ENCODE data around the gene CDC14A. TPM values are rescaled to one million over a fixed set of nuclear protein-coding genes. Genes with fewer than 3 reads are reported as not detected.
"Not testable (repeated sequence)": the region's sequence is repeated elsewhere in the genome, so short reads cannot be mapped to it uniquely, and the experiment has no call there.

CDC14A gene
- total RNA-seq, 1 experiment from 2014 or later = 3.4 TPM

DNA sequence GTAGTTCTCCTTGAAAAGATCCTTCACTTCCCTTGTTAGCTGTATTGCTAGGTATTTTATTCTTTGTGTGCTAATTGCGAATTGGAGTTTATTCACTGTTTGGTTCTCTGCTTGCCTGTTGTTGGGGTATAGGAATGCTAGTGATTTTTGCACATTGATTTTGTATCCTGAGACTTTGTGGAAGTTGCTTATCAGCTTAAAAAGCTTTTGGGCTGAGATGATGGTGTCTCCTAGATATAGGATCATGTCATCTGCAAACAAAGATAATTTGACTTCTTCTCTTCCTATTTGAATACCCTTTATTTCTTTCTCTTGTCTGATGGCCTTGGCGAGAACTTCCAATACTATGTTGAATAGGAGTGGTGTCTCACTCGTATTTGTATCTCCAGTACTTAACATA is 55.1 kb downstream of the CDC14A start:
- CTCF ChIA-PET; POLR2A ChIA-PET (ENCODE audit: unreplicated experiment); H3K27me3 ChIP-seq (ENCODE audit: low read length): not testable (repeated sequence)

DNA sequence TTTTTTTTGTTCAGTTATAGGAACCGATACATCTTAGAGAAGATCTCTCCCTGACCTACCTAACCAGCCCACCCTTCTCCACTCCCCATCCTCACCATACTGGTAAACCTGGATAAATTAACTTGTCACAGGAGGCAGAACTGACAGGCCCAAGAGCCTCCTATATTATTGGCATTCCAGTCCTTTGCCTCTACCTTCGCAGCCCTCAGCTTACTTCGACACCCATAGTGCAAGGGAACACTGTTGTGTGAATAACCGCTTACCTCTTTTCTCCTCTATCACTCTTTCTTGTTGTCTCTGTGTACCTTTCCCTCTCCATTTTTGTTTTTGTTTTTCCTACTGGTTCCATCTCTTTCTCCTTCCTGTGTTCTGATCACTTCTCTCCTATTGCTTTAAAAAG is 58.7 kb downstream of the CDC14A start:
- CTCF ChIA-PET = no interaction called here
- POLR2A ChIA-PET (ENCODE audit: unreplicated experiment) = no interaction called here
- BruUV-seq (replicated peaks) = no TSS peak

More for the DNA sequence above, 55.1 kb downstream of the CDC14A start:
- H3K9ac ChIP-seq (ENCODE audit: low read length); H3K27ac ChIP-seq (ENCODE audit: low read length); DNase-seq; H3K4me3 ChIP-seq (ENCODE audit: low read length); H3K9me2 ChIP-seq (replicated peaks; ENCODE audit: low read length); intact Hi-C loops (cut with micrococcal nuclease); H3K4me1 ChIP-seq (ENCODE audit: insufficient read depth, low read length); H3K36me3 ChIP-seq (ENCODE audit: low read depth, low read length); H2AFZ ChIP-seq (ENCODE audit: low read length); H3K9me3 ChIP-seq (ENCODE audit: low read length); ATAC-seq; H3K4me2 ChIP-seq (ENCODE audit: low read length); BruUV-seq (replicated peaks); H3F3A ChIP-seq (ENCODE audit: low read length, unreplicated experiment); H4K20me1 ChIP-seq (ENCODE audit: low read length); H3K79me2 ChIP-seq (ENCODE audit: low read length): not testable (repeated sequence)

GRCh38 chr1:100411574-100411973 is 59.3 kb downstream of the CDC14A start:
- intact Hi-C loops (cut with micrococcal nuclease) = no loop called here
- BruUV-seq (replicated peaks) = no TSS peak
- H3K9me2 ChIP-seq (replicated peaks; ENCODE audit: low read length) = no peaks in the 10 kb centered on the region
- no peaks in the 10 kb centered on the region for H3K79me2 ChIP-seq (ENCODE audit: low read length)
- POLR2A ChIA-PET (ENCODE audit: unreplicated experiment) = no interaction called here
- H3K9me3 ChIP-seq (ENCODE audit: low read length) = no peaks in the 10 kb centered on the region
- no peak overlapping the region for H3K9ac ChIP-seq (ENCODE audit: low read length)
- no peaks in the 10 kb centered on the region for H4K20me1 ChIP-seq (ENCODE audit: low read length)
- no peak overlapping the region for H3K4me3 ChIP-seq (ENCODE audit: low read length)
- CTCF ChIA-PET = interaction anchor here (0.8 kb wide), 1 partner anchor 15 kb away, joined by 3 read pairs; no protein-coding TSS in a partner anchor
- no peak for DNase-seq
- TF ChIP-seq CTCF (conservative IDR thresholded peaks at IDR 0.05; ENCODE audit: low read depth, low read length) = no peak
- TF ChIP-seq EZH2phosphoT487 (IDR thresholded peaks at IDR 0.05; ENCODE audit: borderline replicate concordance, low read length) = no peak
- no peak for TF ChIP-seq EZH2 (IDR thresholded peaks at IDR 0.05; ENCODE audit: low read length, unreplicated experiment)
- H3F3A ChIP-seq (ENCODE audit: low read length, unreplicated experiment) = no peaks in the 10 kb centered on the region
- no peak overlapping the region for H3K27ac ChIP-seq (ENCODE audit: low read length)
- no peaks in the 10 kb centered on the region for H3K36me3 ChIP-seq (ENCODE audit: low read depth, low read length)
- H3K4me1 ChIP-seq (ENCODE audit: insufficient read depth, low read length) = peaks cover 16% of the 10 kb centered on the region
- H3K4me2 ChIP-seq (ENCODE audit: low read length) = no peak overlapping the region
- no peak overlapping the region for H2AFZ ChIP-seq (ENCODE audit: low read length)
- ATAC-seq = no peak
- no peaks in the 10 kb centered on the region for H3K27me3 ChIP-seq (ENCODE audit: low read length)

More for the DNA sequence above, 58.7 kb downstream of the CDC14A start:
- ATAC-seq = no peak
- Histone ChIP-seq H3K9me3 (ENCODE audit: low read length) (no peaks in the 10 kb centered on the region), H2AFZ (ENCODE audit: low read length) (no peak overlapping the region), H3K36me3 (ENCODE audit: low read depth, low read length) (no peaks in the 10 kb centered on the region), H3K79me2 (ENCODE audit: low read length) (no peaks in the 10 kb centered on the region), H3K9me2 (replicated peaks; ENCODE audit: low read length) (no peaks in the 10 kb centered on the region), H3K4me2 (ENCODE audit: low read length) (no peak overlapping the region), H3K4me1 (ENCODE audit: insufficient read depth, low read length) (peaks cover 15% of the 10 kb centered on the region), H3K9ac (ENCODE audit: low read length) (no peak overlapping the region), H3K27ac (ENCODE audit: low read length) (no peak overlapping the region), H3F3A (ENCODE audit: low read length, unreplicated experiment) (no peaks in the 10 kb centered on the region), H3K27me3 (ENCODE audit: low read length) (no peaks in the 10 kb centered on the region), H4K20me1 (ENCODE audit: low read length) (no peaks in the 10 kb centered on the region), H3K4me3 (ENCODE audit: low read length) (no peak overlapping the region)
- no peak for TF ChIP-seq EZH2phosphoT487 (IDR thresholded peaks at IDR 0.05; ENCODE audit: borderline replicate concordance, low read length)
- TF ChIP-seq CTCF (conservative IDR thresholded peaks at IDR 0.05; ENCODE audit: low read depth, low read length) = no peak
- TF ChIP-seq EZH2 (IDR thresholded peaks at IDR 0.05; ENCODE audit: low read length, unreplicated experiment) = no peak
- intact Hi-C loops (cut with micrococcal nuclease) = no loop called here
- no peak for DNase-seq
